B cell (primary cell): ENCODE results near the gene PPP2R5E. TPM values are rescaled to one million over a fixed set of nuclear protein-coding genes. Genes with fewer than 3 reads are reported as not detected.
A peak's percentile ranks its signal among the peaks of the same experiment; 100 is the strongest.

Experiments
- ATAC-seq: fragments of 200-7000 bp; cut with Tn5 transposase; one replicate; pipeline ENCODE4 v1.10.0; 2021; ENCODE audit warnings: low read depth, mild to moderate bottlenecking, moderate number of reproducible peaks, moderate library complexity
- CTCF ChIA-PET: fragments of 350-600 bp; sonication (Branson Sonifier 250); formaldehyde crosslinking; loops from one replicate; lab custom pipeline; 2021; ENCODE audit warnings: antibody characterized with exemption, inconsistent platforms; lab: Charles Lee
- POLR2A ChIA-PET: fragments of 350-600 bp; sonication (Branson Sonifier 250); formaldehyde crosslinking; loops from one replicate; lab custom pipeline; 2021; ENCODE audit warnings: antibody characterized with exemption; lab: Charles Lee
- DNase-seq: peaks from one replicate; pipeline ENCODE4 v3.0.0; 2013
- H2AFZ ChIP-seq: 2 replicates; pipeline ENCODE4 v1.6.1; 2012; ENCODE audit warnings: mild to moderate bottlenecking, low read depth, low read length; ENCODE audit not compliant: insufficient read depth, poor library complexity, severe bottlenecking
- H3K27ac ChIP-seq, 2 donors: 1 replicate in 1 of 2; 2 replicates in 1 of 2; pipeline ENCODE4 v1.5.1; 2012 to 2013; ENCODE audit warnings: low read length in 2 of 2, mild to moderate bottlenecking in 2 of 2, moderate library complexity in 1 of 2
- H3K27me3 ChIP-seq, 4 experiments: fragments of 200-600 bp in 1 of 4; sonication (generic) in 1 of 4; replicated peaks in 1 of 4; 1 replicate in 2 of 4; 2 replicates in 2 of 4; pipeline versions ENCODE4 v1.6.1 to v1.7.0; 2013 to 2016; ENCODE audit warnings: low read length in 3 of 4, mild to moderate bottlenecking in 2 of 4, mixed read lengths in 1 of 4, moderate library complexity in 1 of 4; ENCODE audit not compliant: insufficient read depth in 4 of 4, control insufficient read depth in 3 of 4; ENCODE audit errors: control extremely low read depth in 1 of 4
- H3K36me3 ChIP-seq, 2 experiments: replicated peaks in 1 of 2; 1 replicate in 1 of 2; 2 replicates in 1 of 2; pipeline versions ENCODE4 v1.6.1 to v1.7.1; 2013; ENCODE audit warnings: low read length in 1 of 2; ENCODE audit not compliant: insufficient read depth in 2 of 2, control insufficient read depth in 1 of 2; ENCODE audit errors: control extremely low read depth in 1 of 2, extremely low read depth in 1 of 2
- H3K4me1 ChIP-seq, 2 donors: fragments of 200-600 bp in 1 of 2; sonication (generic) in 1 of 2; 1 replicate in 1 of 2; 2 replicates in 1 of 2; pipeline versions ENCODE4 v1.5.1 to v1.6.1; 2013 to 2017; ENCODE audit warnings: low read length in 2 of 2; ENCODE audit not compliant: control insufficient read depth in 2 of 2, insufficient read depth in 2 of 2
- H3K4me2 ChIP-seq: replicated peaks from 2 replicates; pipeline ENCODE3; 2012; ENCODE audit warnings: mild to moderate bottlenecking, low read depth, low read length; ENCODE audit not compliant: poor library complexity, severe bottlenecking
- H3K4me3 ChIP-seq, 5 experiments: fragments of 200-600 bp in 1 of 5; sonication (generic) in 1 of 5; 1 replicate in 3 of 5; 2 replicates in 2 of 5; pipeline versions ENCODE4 v1.5.1 to v1.7.0; 2011 to 2016; ENCODE audit warnings: low read length in 4 of 5, mild to moderate bottlenecking in 4 of 5, low read depth in 2 of 5, control low read depth in 1 of 5, moderate library complexity in 1 of 5; ENCODE audit not compliant: insufficient read depth in 1 of 5; ENCODE audit errors: control extremely low read depth in 1 of 5, extremely low read depth in 1 of 5
- H3K79me2 ChIP-seq: fragments of 200-600 bp; sonication (generic); one replicate; pipeline ENCODE4 v1.6.0; 2016; ENCODE audit warnings: low read length; ENCODE audit not compliant: control insufficient read depth, insufficient read depth
- H3K9ac ChIP-seq: fragments of 200-600 bp; sonication (generic); 2 replicates; pipeline ENCODE4 v1.6.1; 2017; ENCODE audit warnings: mild to moderate bottlenecking, low read length, moderate library complexity
- H3K9me3 ChIP-seq, 3 donors: one replicate each; pipeline versions ENCODE4 v1.6.1 to v1.7.1; 2013; ENCODE audit warnings: low read length in 2 of 3; ENCODE audit not compliant: control insufficient read depth in 2 of 3, insufficient read depth in 1 of 3; ENCODE audit errors: control extremely low read depth in 1 of 3
- H4K20me1 ChIP-seq: 2 replicates; pipeline ENCODE4 v1.6.0; 2012; ENCODE audit warnings: mild to moderate bottlenecking, low read length; ENCODE audit not compliant: insufficient read depth, control insufficient read depth, poor library complexity, severe bottlenecking
- H3K27ac Mint-ChIP-seq: one replicate; pipeline ENCODE4 v1.8.0; 2021; ENCODE audit warnings: mixed read lengths
- H3K27me3 Mint-ChIP-seq: one replicate; pipeline ENCODE4 v1.8.0; 2021; ENCODE audit warnings: mixed read lengths
- H3K4me1 Mint-ChIP-seq: one replicate; pipeline ENCODE4 v1.8.0; 2021; ENCODE audit warnings: mixed read lengths
- H3K4me3 Mint-ChIP-seq: one replicate; pipeline ENCODE4 v1.8.0; 2021; ENCODE audit warnings: mixed read lengths
- H3K9me3 Mint-ChIP-seq: one replicate; pipeline ENCODE4 v1.8.0; 2022; ENCODE audit warnings: mixed read lengths; ENCODE audit not compliant: insufficient read depth
- EZH2 ChIP-seq: IDR thresholded peaks from 2 replicates; pipeline ENCODE4 v1.6.1; 2012; ENCODE audit warnings: borderline replicate concordance, low read depth, mild to moderate bottlenecking, moderate library complexity, low read length; ENCODE audit not compliant: insufficient read depth, poor library complexity, severe bottlenecking
- WGBS: methylation state at CpG from one replicate; pipeline ENCODE4 v1.1.5; 2013; ENCODE audit warnings: missing lambda C conversion rate; ENCODE audit not compliant: insufficient coverage; 5-methylcytosine and 5-hydroxymethylcytosine counted together
- intact Hi-C: fragments of 100-400 bp; cut with micrococcal nuclease; formaldehyde crosslinking; loops from one replicate; pipeline ENCODE4 v1.10.0; 2022
- polyA plus RNA-seq: library from polyadenylated mRNA; depleted of rRNA; stranded (reverse); fragments of >200 nt; gene quantifications from 2 replicates; pipeline ENCODE4 v1.2.3, GENCODE V29; 2012
- total RNA-seq, 2 donors: library from RNA; stranded (reverse); fragments of 120-200 nt in 1 of 2; gene quantifications; 1 replicate in 1 of 2; 2 replicates in 1 of 2; pipeline versions ENCODE4 v1.2.3 to v1.2.4, GENCODE V29; 2013 to 2022
- TF ChIP-seq, protein P1 (sequence below): fragments of 200-600 bp; IDR thresholded peaks from one replicate; pipeline ENCODE4 v1.8.0; 2022; ENCODE audit warnings: antibody characterized with exemption, mild to moderate bottlenecking

PPP2R5E gene
- total and polyA plus RNA-seq, 2 donors (not counting 1 experiment from before 2014, with no cell fraction given), result 6.3 to 40.6 TPM

DNA sequence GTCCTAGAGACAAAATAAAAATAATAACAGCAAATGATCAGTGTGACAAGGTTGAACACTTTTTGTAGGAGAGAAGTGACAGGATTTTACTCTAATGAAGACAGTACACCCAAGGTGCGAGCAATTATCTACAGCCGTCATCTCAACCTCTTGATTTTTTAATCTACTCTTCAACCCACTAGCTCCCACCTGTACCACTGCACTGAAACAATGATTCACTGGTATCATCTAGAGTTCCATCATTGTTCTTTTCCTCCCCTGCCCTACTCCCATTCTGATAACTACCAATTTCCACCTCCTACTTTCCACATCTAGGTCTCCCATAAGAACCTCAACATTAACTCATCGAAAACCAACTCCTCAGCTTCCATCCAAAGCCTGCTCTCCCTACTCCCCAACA is 99.8 kb downstream of the PPP2R5E start:
- CTCF ChIA-PET, result interaction anchor here (0.6 kb wide), 1 partner anchor 76 kb away, joined by 4 read pairs; no protein-coding TSS in a partner anchor
- Histone ChIP-seq H2AFZ (no peak overlapping the region), H3K27me3 (no peaks in the 10 kb centered on the region), H3K4me3 (no peak overlapping the region), H3K36me3 (peaks cover 0 to 9% of the 10 kb centered on the region in 2 experiments), H3K4me1 (peaks cover 0 to 3% of the 10 kb centered on the region in 2 donors), H4K20me1 (peaks cover 19% of the 10 kb centered on the region), H3K4me2 (no peak overlapping the region), H3K79me2 (peaks cover 62% of the 10 kb centered on the region), H3K9me3 (no peaks in the 10 kb centered on the region), H3K27ac (no peak overlapping the region), H3K9ac (no peak overlapping the region)
- no peak for ATAC-seq
- Mint-ChIP-seq H3K27me3 (no peaks in the 10 kb centered on the region), H3K4me3 (no peak overlapping the region), H3K27ac (no peak overlapping the region), H3K4me1 (peaks cover 18% of the 10 kb centered on the region), H3K9me3 (no peaks in the 10 kb centered on the region)
- intact Hi-C loops, result no loop called here
- no peak for DNase-seq
- no peak for TF ChIP-seq EZH2
- TF ChIP-seq, protein P1, sequence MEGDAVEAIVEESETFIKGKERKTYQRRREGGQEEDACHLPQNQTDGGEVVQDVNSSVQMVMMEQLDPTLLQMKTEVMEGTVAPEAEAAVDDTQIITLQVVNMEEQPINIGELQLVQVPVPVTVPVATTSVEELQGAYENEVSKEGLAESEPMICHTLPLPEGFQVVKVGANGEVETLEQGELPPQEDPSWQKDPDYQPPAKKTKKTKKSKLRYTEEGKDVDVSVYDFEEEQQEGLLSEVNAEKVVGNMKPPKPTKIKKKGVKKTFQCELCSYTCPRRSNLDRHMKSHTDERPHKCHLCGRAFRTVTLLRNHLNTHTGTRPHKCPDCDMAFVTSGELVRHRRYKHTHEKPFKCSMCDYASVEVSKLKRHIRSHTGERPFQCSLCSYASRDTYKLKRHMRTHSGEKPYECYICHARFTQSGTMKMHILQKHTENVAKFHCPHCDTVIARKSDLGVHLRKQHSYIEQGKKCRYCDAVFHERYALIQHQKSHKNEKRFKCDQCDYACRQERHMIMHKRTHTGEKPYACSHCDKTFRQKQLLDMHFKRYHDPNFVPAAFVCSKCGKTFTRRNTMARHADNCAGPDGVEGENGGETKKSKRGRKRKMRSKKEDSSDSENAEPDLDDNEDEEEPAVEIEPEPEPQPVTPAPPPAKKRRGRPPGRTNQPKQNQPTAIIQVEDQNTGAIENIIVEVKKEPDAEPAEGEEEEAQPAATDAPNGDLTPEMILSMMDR, result no peak
- POLR2A ChIA-PET, result no interaction called here
- 97% methylated on average over 3 of the region's 3 CpGs for WGBS

DNA sequence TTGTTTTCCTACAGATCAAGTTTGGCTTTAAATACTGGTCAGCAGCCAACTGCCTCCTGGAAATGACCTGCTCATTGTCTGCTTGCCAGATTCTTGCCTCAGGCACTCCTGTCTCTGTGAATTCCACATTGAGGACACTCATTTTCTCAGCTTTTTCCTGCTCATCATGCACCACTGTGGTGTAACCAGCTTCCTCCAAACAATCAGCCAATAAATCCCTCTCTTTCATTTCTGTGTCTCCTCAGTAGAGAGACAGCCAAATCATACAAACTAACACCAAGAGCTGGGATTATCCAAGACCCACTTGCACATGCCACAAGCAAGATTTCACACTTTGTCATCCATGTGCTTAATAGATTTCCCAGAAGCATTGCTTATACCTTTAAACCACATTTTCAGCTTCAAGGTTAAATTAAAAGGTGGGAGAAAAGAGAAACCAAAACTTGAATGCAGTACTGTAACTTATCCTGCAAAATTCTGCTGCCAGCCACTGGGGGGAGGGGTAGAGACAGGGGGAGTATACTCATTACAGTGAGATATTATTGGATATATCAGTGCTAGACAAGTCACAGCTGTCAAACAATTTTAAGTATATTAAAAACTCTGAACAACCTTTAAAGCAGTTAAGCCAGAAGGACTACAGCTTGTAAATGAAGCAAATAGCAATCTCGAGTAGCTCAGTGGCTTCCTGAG is 105.0 kb downstream of the PPP2R5E start:
- H3K27me3 ChIP-seq, result no peaks in the 10 kb centered on the region
- no peak overlapping the region for H3K4me3 ChIP-seq
- TF ChIP-seq, protein P1, result no peak
- TF ChIP-seq EZH2, result no peak
- peak overlapping the region; percentile 7 for H3K9ac ChIP-seq
- DNase-seq (peak; percentile 14), ATAC-seq (no peak)
- intact Hi-C loops, result no loop called here
- peaks cover 4 to 15% of the 10 kb centered on the region in 2 donors for H3K4me1 ChIP-seq
- no peak overlapping the region for H2AFZ ChIP-seq
- H3K4me1 Mint-ChIP-seq, result peaks cover 53% of the 10 kb centered on the region
- peak overlapping the region in 1 of 2 donors; percentile 40 for H3K27ac ChIP-seq
- H3K4me3 Mint-ChIP-seq, result peak overlapping the region; percentile 17
- peaks cover 78% of the 10 kb centered on the region for H3K79me2 ChIP-seq
- H3K9me3 ChIP-seq, result no peaks in the 10 kb centered on the region
- H3K4me2 ChIP-seq, result no peak overlapping the region
- H3K27ac Mint-ChIP-seq, result no peak overlapping the region
- H3K36me3 ChIP-seq, result peaks cover 0 to 9% of the 10 kb centered on the region in 2 experiments
- CTCF ChIA-PET, result no interaction called here
- no CpG with 5 or more reads among the region's 1 CpG for WGBS
- no peaks in the 10 kb centered on the region for H3K9me3 Mint-ChIP-seq
- H3K27me3 Mint-ChIP-seq, result no peaks in the 10 kb centered on the region
- POLR2A ChIA-PET, result no interaction called here
- H4K20me1 ChIP-seq, result peaks cover 44% of the 10 kb centered on the region
